SK-N-SH treated with all-trans-retinoic acid at 6 μM for 48 hours (cell line): Measurements from ENCODE around the gene QSOX1.

Experiments
- CSDC2 ChIP-seq: fragments of 250-450 bp; sonication (Bioruptor Pico); IDR thresholded peaks from 2 replicates; pipeline ENCODE4 v1.5.0; 2020; ENCODE audit warnings: mild to moderate bottlenecking, moderate library complexity
- GLIS3 ChIP-seq: fragments of 250-450 bp; sonication (Bioruptor Pico); IDR thresholded peaks from 2 replicates; pipeline ENCODE4 v1.5.0; 2020; ENCODE audit warnings: mild to moderate bottlenecking, moderate library complexity
- PPARA ChIP-seq: fragments of 250-450 bp; sonication (Bioruptor Pico); IDR thresholded peaks from 2 replicates; pipeline ENCODE4 v1.5.0; 2020; ENCODE audit warnings: mild to moderate bottlenecking, borderline replicate concordance
- ZC3H10 ChIP-seq: fragments of 250-450 bp; sonication (Bioruptor Pico); IDR thresholded peaks from 2 replicates; pipeline ENCODE4 v1.5.1; 2021; ENCODE audit warnings: mild to moderate bottlenecking, moderate library complexity
- ZFP30 ChIP-seq: fragments of 450-650 bp; formaldehyde crosslinking; IDR thresholded peaks from 2 replicates; pipeline ENCODE4 v1.5.0; 2022; ENCODE audit warnings: mild to moderate bottlenecking, moderate library complexity
- ZNF8 ChIP-seq: fragments of 450-650 bp; formaldehyde crosslinking; IDR thresholded peaks from 2 replicates; pipeline ENCODE4 v1.5.0; 2020; ENCODE audit warnings: mild to moderate bottlenecking, moderate library complexity
- TF ChIP-seq, protein P1 (sequence below): fragments of 250-450 bp; sonication (Bioruptor Pico); IDR thresholded peaks from 2 replicates; pipeline ENCODE4 v1.5.1; 2021; ENCODE audit warnings: mild to moderate bottlenecking, moderate library complexity
- TF ChIP-seq, protein P2 (sequence below): fragments of 250-450 bp; sonication (Bioruptor Pico); IDR thresholded peaks from 2 replicates; pipeline ENCODE4 v1.8.0; 2020; ENCODE audit warnings: mild to moderate bottlenecking, moderate library complexity, borderline replicate concordance

DNA sequence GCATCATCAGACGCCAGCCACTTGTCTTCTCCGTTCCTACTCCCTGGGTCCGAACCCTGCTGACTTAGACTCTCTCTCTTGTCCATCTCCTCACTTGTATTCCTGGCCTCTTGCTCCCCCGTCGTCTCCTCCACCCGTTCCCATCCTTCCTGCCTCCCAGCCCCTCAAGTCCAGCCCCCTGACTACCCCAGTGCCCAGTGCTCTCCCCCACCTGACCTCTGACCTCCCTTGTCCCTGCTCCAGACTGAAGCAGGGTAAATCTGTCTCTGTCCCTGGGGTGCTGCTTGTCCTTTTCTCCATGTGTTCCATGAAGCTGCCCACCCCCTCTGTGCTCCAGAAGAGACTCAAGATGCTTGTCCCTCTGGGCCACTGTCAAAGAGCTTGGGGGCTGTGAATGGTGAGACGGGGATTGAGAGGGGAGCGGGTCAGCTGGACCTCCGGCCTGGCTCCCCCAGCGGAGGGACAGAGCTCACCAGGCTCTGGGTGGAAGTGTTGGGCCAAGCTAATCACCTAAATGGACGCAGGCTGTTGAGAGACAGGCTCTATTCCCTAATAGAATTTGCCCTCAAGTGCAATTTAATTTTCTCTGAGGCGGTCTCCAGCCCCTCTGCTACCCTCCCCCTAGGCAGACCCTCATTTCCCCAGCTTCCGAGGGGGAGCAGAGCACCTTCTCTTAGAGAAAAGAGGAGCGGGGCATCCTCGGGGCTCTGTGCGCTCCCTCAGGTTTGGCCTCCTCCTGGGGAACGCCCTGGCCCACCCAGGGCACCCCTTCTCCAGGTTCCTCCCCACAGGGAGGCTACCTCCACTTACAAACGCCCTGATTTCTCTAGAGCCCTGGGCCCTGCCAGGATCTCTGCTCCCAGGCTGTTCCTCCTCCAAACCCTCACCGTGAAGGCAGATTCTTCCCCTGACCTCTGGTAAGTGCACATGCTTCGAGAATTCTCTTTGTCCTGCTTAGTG lies 64.4 kb downstream of the QSOX1 start:
- TF ChIP-seq CSDC2 (CRISPR knock-in tag) (no peak), ZNF8 (no peak), ZC3H10 (no peak), GLIS3 (no peak), PPARA (no peak), ZFP30 (CRISPR knock-in tag) (no peak)
- TF ChIP-seq, protein P1, sequence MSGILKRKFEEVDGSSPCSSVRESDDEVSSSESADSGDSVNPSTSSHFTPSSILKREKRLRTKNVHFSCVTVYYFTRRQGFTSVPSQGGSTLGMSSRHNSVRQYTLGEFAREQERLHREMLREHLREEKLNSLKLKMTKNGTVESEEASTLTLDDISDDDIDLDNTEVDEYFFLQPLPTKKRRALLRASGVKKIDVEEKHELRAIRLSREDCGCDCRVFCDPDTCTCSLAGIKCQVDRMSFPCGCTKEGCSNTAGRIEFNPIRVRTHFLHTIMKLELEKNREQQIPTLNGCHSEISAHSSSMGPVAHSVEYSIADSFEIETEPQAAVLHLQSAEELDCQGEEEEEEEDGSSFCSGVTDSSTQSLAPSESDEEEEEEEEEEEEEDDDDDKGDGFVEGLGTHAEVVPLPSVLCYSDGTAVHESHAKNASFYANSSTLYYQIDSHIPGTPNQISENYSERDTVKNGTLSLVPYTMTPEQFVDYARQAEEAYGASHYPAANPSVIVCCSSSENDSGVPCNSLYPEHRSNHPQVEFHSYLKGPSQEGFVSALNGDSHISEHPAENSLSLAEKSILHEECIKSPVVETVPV (CRISPR knock-in tag), result no peak
- TF ChIP-seq, protein P2, sequence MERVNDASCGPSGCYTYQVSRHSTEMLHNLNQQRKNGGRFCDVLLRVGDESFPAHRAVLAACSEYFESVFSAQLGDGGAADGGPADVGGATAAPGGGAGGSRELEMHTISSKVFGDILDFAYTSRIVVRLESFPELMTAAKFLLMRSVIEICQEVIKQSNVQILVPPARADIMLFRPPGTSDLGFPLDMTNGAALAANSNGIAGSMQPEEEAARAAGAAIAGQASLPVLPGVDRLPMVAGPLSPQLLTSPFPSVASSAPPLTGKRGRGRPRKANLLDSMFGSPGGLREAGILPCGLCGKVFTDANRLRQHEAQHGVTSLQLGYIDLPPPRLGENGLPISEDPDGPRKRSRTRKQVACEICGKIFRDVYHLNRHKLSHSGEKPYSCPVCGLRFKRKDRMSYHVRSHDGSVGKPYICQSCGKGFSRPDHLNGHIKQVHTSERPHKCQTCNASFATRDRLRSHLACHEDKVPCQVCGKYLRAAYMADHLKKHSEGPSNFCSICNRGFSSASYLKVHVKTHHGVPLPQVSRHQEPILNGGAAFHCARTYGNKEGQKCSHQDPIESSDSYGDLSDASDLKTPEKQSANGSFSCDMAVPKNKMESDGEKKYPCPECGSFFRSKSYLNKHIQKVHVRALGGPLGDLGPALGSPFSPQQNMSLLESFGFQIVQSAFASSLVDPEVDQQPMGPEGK (CRISPR knock-in tag), result no peak
